HEK293 (cell line): Measurements from ENCODE around the gene FICD.

ENCODE experiments used
- FEZF1 ChIP-seq: fragments of 450-650 bp; formaldehyde crosslinking; IDR thresholded peaks from 2 replicates; pipeline ENCODE4 v1.5.1; 2016; ENCODE audit warnings: missing biosample characterization, missing genetic modification characterization
- GLIS1 ChIP-seq: fragments of 450-650 bp; formaldehyde crosslinking; IDR thresholded peaks from 2 replicates; pipeline ENCODE4 v1.5.1; 2016; ENCODE audit warnings: missing biosample characterization, missing genetic modification characterization
- KLF1 ChIP-seq: fragments of 450-650 bp; formaldehyde crosslinking; IDR thresholded peaks from 2 replicates; pipeline ENCODE4 v1.5.1; 2016; ENCODE audit warnings: missing biosample characterization, missing genetic modification characterization
- KLF7 ChIP-seq: fragments of 450-650 bp; formaldehyde crosslinking; IDR thresholded peaks from 2 replicates; pipeline ENCODE4 v1.5.1; 2016; ENCODE audit warnings: missing biosample characterization, missing genetic modification characterization, borderline replicate concordance
- SP2 ChIP-seq: fragments of 450-650 bp; formaldehyde crosslinking; IDR thresholded peaks from 2 replicates; pipeline ENCODE4 v1.5.1; 2016; ENCODE audit warnings: missing biosample characterization, missing genetic modification characterization
- WT1 ChIP-seq: fragments of 450-650 bp; formaldehyde crosslinking; IDR thresholded peaks from 2 replicates; pipeline ENCODE4 v1.5.1; 2016; ENCODE audit warnings: missing biosample characterization, missing genetic modification characterization
- ZBTB1 ChIP-seq: fragments of 450-650 bp; formaldehyde crosslinking; IDR thresholded peaks from 2 replicates; pipeline ENCODE4 v1.5.1; 2016; ENCODE audit warnings: missing biosample characterization, missing genetic modification characterization
- ZBTB8A ChIP-seq: fragments of 450-650 bp; formaldehyde crosslinking; IDR thresholded peaks from 2 replicates; pipeline ENCODE4 v1.5.1; 2016; ENCODE audit warnings: missing biosample characterization, missing genetic modification characterization
- ZNF132 ChIP-seq: fragments of 450-650 bp; formaldehyde crosslinking; IDR thresholded peaks from 2 replicates; pipeline ENCODE4 v1.5.1; 2017; ENCODE audit warnings: missing biosample characterization, missing genetic modification characterization, borderline replicate concordance
- ZNF155 ChIP-seq: fragments of 450-650 bp; formaldehyde crosslinking; IDR thresholded peaks from 2 replicates; pipeline ENCODE4 v1.5.1; 2016; ENCODE audit warnings: missing biosample characterization, missing genetic modification characterization
- ZNF169 ChIP-seq: fragments of 450-650 bp; formaldehyde crosslinking; IDR thresholded peaks from 2 replicates; pipeline ENCODE4 v1.5.1; 2016; ENCODE audit warnings: missing biosample characterization, missing genetic modification characterization
- ZNF2 ChIP-seq: fragments of 450-650 bp; formaldehyde crosslinking; IDR thresholded peaks from 2 replicates; pipeline ENCODE4 v1.5.1; 2016; ENCODE audit warnings: missing biosample characterization, missing genetic modification characterization
- ZNF214 ChIP-seq: fragments of 450-650 bp; formaldehyde crosslinking; IDR thresholded peaks from 2 replicates; pipeline ENCODE4 v1.5.1; 2017; ENCODE audit warnings: missing biosample characterization, mild to moderate bottlenecking, missing genetic modification characterization, borderline replicate concordance
- ZNF24 ChIP-seq: fragments of 450-650 bp; formaldehyde crosslinking; IDR thresholded peaks from 2 replicates; pipeline ENCODE4 v1.5.1; 2016; ENCODE audit warnings: missing biosample characterization, missing genetic modification characterization
- ZNF274 ChIP-seq, 2 experiments: fragments of 200-500 bp in 1 of 2; fragments of 450-650 bp in 1 of 2; sonication (Bioruptor generic) in 1 of 2; formaldehyde crosslinking in 1 of 2; IDR thresholded peaks; 2 replicates each; pipeline versions ENCODE4 v1.5.1 to v1.6.1; 2014 to 2016; ENCODE audit warnings: borderline replicate concordance in 1 of 2, inconsistent platforms in 1 of 2, low read length in 1 of 2, missing biosample characterization in 1 of 2, missing genetic modification characterization in 1 of 2
- ZNF335 ChIP-seq: fragments of 450-650 bp; formaldehyde crosslinking; conservative IDR thresholded peaks from 2 replicates; pipeline ENCODE4 v1.5.1; 2016; ENCODE audit warnings: missing biosample characterization, missing genetic modification characterization
- ZNF391 ChIP-seq: fragments of 450-650 bp; formaldehyde crosslinking; IDR thresholded peaks from 2 replicates; pipeline ENCODE4 v1.5.1; 2016; ENCODE audit warnings: low read depth, missing biosample characterization, missing genetic modification characterization, borderline replicate concordance
- ZNF530 ChIP-seq: fragments of 450-650 bp; formaldehyde crosslinking; IDR thresholded peaks from 2 replicates; pipeline ENCODE4 v1.5.1; 2016; ENCODE audit warnings: low read depth, missing biosample characterization, missing genetic modification characterization
- ZNF548 ChIP-seq: fragments of 450-650 bp; formaldehyde crosslinking; IDR thresholded peaks from 2 replicates; pipeline ENCODE4 v1.5.1; 2016; ENCODE audit warnings: missing biosample characterization, missing genetic modification characterization
- ZNF555 ChIP-seq: fragments of 450-650 bp; formaldehyde crosslinking; conservative IDR thresholded peaks from 2 replicates; pipeline ENCODE4 v1.5.1; 2017; ENCODE audit warnings: missing biosample characterization, mild to moderate bottlenecking, missing genetic modification characterization, inconsistent platforms
- ZNF747 ChIP-seq: fragments of 450-650 bp; formaldehyde crosslinking; IDR thresholded peaks from 2 replicates; pipeline ENCODE4 v1.5.1; 2016; ENCODE audit warnings: missing biosample characterization, missing genetic modification characterization
- ZNF76 ChIP-seq: fragments of 450-650 bp; formaldehyde crosslinking; IDR thresholded peaks from 2 replicates; pipeline ENCODE4; 2016; ENCODE audit warnings: low read depth, missing biosample characterization, missing genetic modification characterization, borderline replicate concordance
- ZNF830 ChIP-seq: fragments of 450-650 bp; IDR thresholded peaks from 2 replicates; pipeline ENCODE4 v1.5.0; 2018; ENCODE audit warnings: missing biosample characterization, missing genetic modification characterization, low read depth, mild to moderate bottlenecking, moderate library complexity
- ZSCAN23 ChIP-seq: fragments of 450-650 bp; formaldehyde crosslinking; IDR thresholded peaks from 2 replicates; pipeline ENCODE4 v1.5.1; 2016; ENCODE audit warnings: missing biosample characterization, missing genetic modification characterization
- ZSCAN30 ChIP-seq: fragments of 450-650 bp; IDR thresholded peaks from 2 replicates; pipeline ENCODE4 v1.5.1; 2018; ENCODE audit warnings: missing biosample characterization, mild to moderate bottlenecking, missing genetic modification characterization, moderate library complexity
- TF ChIP-seq, protein P1 (sequence below): fragments of 450-650 bp; formaldehyde crosslinking; IDR thresholded peaks from 2 replicates; pipeline ENCODE4 v1.5.1; 2016; ENCODE audit warnings: missing biosample characterization, missing genetic modification characterization
- TF ChIP-seq, protein P2 (sequence below): fragments of 450-650 bp; formaldehyde crosslinking; IDR thresholded peaks from 2 replicates; pipeline ENCODE4 v1.5.1; 2016; ENCODE audit warnings: missing biosample characterization, missing genetic modification characterization
- TF ChIP-seq, protein P3 (sequence below): fragments of 450-650 bp; formaldehyde crosslinking; IDR thresholded peaks from 2 replicates; pipeline ENCODE4 v1.5.1; 2017; ENCODE audit warnings: missing biosample characterization, missing genetic modification characterization
- TF ChIP-seq, protein P4 (sequence below): fragments of 450-650 bp; formaldehyde crosslinking; IDR thresholded peaks from 2 replicates; pipeline ENCODE4 v1.5.0; 2017; ENCODE audit warnings: missing biosample characterization, missing genetic modification characterization, borderline replicate concordance

The FICD gene

DNA sequence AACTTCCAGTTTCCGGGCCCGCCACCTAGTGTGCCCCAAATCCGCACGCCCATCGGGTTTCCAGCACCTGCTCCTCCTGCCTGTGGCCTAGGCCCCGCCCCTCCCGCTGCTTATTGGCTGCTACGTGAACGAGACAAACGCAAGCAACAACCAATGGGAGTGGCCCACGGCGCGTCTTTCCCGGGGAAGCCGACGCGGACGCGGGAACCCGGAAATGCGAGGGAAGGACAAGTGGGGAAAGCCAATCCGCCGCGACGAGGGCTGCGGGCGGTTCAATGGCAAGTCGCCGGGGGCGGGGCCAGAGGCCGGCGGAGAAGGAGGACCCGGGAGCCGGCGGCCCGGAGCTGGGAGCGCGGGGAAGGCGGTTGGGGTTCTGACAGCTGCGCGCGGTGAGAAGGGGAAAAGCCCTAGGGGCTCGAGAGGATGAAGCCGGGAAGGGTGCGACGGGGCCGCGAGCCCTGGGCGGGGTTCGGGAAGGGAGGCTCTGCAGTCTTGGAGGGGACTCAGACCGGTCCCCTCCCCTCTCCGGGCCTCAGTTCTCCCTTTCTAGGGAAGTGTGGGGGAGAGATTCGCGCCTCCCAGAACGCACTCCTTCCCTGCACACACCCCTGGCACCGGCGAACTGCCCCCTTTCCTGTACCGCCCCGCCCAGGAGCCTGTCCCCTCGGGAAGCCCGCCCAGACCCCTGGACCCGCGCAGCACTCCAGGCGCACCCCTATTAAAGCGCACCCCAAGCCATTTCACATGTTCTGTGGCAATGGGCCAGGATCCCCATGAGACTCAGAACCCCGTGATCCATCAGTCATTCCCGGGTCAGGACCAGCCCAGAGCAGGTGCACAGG, at the start of gene FICD (continued):
- TF ChIP-seq WT1 (peak; percentile 60), ZNF155 (no peak), ZBTB1 (tag by site-specific recombination) (no peak), ZNF555 (no peak), ZNF747 (no peak), KLF7 (tag by site-specific recombination) (no peak), ZNF214 (tag by site-specific recombination) (no peak), ZNF830 (tag by site-specific recombination) (no peak), ZNF2 (tag by site-specific recombination) (no peak; the same call in 1 of the 2 replicates), FEZF1 (no peak), ZNF24 (tag by site-specific recombination) (0 out of 2 replicates have a peak, but pooled peaks have one; percentile 57), ZNF548 (no peak), ZNF530 (tag by site-specific recombination) (no peak), ZNF76 (tag by site-specific recombination) (0 out of 2 replicates have a peak, but pooled peaks have one; percentile 75), ZNF335 (tag by site-specific recombination) (peak; percentile 63), ZNF132 (tag by site-specific recombination) (no peak), GLIS1 (tag by site-specific recombination) (0 out of 2 replicates have a peak, but pooled peaks have one; percentile 28), ZNF274 (IDR thresholded peaks at IDR 0.05; ENCODE audit: low read length) (no peak), ZNF274 (tag by site-specific recombination; IDR thresholded peaks at IDR 0.05; ENCODE audit: borderline replicate concordance) (no peak), KLF1 (tag by site-specific recombination) (no peak), ZSCAN23 (tag by site-specific recombination) (no peak), ZSCAN30 (tag by site-specific recombination) (peak; percentile 8; the same call in 1 of the 2 replicates), ZNF169 (tag by site-specific recombination) (no peak), SP2 (tag by site-specific recombination) (peak; percentile 99), ZNF391 (tag by site-specific recombination) (peak; percentile 87; the same call in 1 of the 2 replicates), ZBTB8A (tag by site-specific recombination) (peak; percentile 97)
- TF ChIP-seq, protein P1, sequence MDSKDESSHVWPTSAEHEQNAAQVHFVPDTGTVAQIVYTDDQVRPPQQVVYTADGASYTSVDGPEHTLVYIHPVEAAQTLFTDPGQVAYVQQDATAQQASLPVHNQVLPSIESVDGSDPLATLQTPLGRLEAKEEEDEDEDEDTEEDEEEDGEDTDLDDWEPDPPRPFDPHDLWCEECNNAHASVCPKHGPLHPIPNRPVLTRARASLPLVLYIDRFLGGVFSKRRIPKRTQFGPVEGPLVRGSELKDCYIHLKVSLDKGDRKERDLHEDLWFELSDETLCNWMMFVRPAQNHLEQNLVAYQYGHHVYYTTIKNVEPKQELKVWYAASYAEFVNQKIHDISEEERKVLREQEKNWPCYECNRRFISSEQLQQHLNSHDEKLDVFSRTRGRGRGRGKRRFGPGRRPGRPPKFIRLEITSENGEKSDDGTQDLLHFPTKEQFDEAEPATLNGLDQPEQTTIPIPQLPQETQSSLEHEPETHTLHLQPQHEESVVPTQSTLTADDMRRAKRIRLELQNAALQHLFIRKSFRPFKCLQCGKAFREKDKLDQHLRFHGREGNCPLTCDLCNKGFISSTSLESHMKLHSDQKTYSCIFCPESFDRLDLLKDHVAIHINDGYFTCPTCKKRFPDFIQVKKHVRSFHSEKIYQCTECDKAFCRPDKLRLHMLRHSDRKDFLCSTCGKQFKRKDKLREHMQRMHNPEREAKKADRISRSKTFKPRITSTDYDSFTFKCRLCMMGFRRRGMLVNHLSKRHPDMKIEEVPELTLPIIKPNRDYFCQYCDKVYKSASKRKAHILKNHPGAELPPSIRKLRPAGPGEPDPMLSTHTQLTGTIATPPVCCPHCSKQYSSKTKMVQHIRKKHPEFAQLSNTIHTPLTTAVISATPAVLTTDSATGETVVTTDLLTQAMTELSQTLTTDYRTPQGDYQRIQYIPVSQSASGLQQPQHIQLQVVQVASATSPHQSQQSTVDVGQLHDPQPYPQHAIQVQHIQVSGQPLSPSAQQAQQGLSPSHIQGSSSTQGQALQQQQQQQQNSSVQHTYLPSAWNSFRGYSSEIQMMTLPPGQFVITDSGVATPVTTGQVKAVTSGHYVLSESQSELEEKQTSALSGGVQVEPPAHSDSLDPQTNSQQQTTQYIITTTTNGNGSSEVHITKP = peak; percentile 59
- TF ChIP-seq, protein P2, sequence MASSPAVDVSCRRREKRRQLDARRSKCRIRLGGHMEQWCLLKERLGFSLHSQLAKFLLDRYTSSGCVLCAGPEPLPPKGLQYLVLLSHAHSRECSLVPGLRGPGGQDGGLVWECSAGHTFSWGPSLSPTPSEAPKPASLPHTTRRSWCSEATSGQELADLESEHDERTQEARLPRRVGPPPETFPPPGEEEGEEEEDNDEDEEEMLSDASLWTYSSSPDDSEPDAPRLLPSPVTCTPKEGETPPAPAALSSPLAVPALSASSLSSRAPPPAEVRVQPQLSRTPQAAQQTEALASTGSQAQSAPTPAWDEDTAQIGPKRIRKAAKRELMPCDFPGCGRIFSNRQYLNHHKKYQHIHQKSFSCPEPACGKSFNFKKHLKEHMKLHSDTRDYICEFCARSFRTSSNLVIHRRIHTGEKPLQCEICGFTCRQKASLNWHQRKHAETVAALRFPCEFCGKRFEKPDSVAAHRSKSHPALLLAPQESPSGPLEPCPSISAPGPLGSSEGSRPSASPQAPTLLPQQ = peak; percentile 39; the same call in 1 of the 2 replicates
- TF ChIP-seq, protein P3, sequence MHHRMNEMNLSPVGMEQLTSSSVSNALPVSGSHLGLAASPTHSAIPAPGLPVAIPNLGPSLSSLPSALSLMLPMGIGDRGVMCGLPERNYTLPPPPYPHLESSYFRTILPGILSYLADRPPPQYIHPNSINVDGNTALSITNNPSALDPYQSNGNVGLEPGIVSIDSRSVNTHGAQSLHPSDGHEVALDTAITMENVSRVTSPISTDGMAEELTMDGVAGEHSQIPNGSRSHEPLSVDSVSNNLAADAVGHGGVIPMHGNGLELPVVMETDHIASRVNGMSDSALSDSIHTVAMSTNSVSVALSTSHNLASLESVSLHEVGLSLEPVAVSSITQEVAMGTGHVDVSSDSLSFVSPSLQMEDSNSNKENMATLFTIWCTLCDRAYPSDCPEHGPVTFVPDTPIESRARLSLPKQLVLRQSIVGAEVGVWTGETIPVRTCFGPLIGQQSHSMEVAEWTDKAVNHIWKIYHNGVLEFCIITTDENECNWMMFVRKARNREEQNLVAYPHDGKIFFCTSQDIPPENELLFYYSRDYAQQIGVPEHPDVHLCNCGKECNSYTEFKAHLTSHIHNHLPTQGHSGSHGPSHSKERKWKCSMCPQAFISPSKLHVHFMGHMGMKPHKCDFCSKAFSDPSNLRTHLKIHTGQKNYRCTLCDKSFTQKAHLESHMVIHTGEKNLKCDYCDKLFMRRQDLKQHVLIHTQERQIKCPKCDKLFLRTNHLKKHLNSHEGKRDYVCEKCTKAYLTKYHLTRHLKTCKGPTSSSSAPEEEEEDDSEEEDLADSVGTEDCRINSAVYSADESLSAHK (tag by site-specific recombination) = no peak
- TF ChIP-seq, protein P4, sequence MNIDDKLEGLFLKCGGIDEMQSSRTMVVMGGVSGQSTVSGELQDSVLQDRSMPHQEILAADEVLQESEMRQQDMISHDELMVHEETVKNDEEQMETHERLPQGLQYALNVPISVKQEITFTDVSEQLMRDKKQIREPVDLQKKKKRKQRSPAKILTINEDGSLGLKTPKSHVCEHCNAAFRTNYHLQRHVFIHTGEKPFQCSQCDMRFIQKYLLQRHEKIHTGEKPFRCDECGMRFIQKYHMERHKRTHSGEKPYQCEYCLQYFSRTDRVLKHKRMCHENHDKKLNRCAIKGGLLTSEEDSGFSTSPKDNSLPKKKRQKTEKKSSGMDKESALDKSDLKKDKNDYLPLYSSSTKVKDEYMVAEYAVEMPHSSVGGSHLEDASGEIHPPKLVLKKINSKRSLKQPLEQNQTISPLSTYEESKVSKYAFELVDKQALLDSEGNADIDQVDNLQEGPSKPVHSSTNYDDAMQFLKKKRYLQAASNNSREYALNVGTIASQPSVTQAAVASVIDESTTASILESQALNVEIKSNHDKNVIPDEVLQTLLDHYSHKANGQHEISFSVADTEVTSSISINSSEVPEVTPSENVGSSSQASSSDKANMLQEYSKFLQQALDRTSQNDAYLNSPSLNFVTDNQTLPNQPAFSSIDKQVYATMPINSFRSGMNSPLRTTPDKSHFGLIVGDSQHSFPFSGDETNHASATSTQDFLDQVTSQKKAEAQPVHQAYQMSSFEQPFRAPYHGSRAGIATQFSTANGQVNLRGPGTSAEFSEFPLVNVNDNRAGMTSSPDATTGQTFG = no peak
